Loucy (cell line): ENCODE data around the gene ALDH7A1.
"Not testable (repeated sequence)": the region's sequence is repeated elsewhere in the genome, so short reads cannot be mapped to it uniquely, and the experiment has no call there.

ENCODE experiments used
- H2AFZ ChIP-seq: fragments of 200-600 bp; sonication (generic); 2 replicates; pipeline ENCODE4 v1.6.0; 2016; ENCODE audit warnings: antibody characterized with exemption, mild to moderate bottlenecking, low read length, moderate library complexity
- H3F3A ChIP-seq: fragments of 200-600 bp; 2 replicates; pipeline ENCODE4 v1.6.0; 2016; ENCODE audit warnings: antibody characterized with exemption, low read depth, mild to moderate bottlenecking
- H3K27me3 ChIP-seq: fragments of 200-600 bp; sonication (generic); 2 replicates; pipeline ENCODE4 v1.6.1; 2014; ENCODE audit warnings: low read length, mild to moderate bottlenecking; ENCODE audit not compliant: insufficient read depth, poor library complexity, severe bottlenecking
- H3K36me3 ChIP-seq: fragments of 200-600 bp; sonication (generic); 2 replicates; pipeline ENCODE4 v1.6.1; 2016; ENCODE audit warnings: low read length; ENCODE audit not compliant: insufficient read depth
- H3K4me1 ChIP-seq: fragments of 200-600 bp; sonication (generic); 2 replicates; pipeline ENCODE4 v1.5.1; 2014; ENCODE audit warnings: low read length, mild to moderate bottlenecking; ENCODE audit not compliant: insufficient read depth, poor library complexity, severe bottlenecking
- H3K4me2 ChIP-seq: fragments of 200-600 bp; sonication (generic); 2 replicates; pipeline ENCODE4 v1.6.0; 2014; ENCODE audit warnings: antibody characterized with exemption, low read length, low read depth, mild to moderate bottlenecking; ENCODE audit not compliant: poor library complexity, severe bottlenecking
- H3K4me3 ChIP-seq: fragments of 200-600 bp; sonication (generic); 2 replicates; pipeline ENCODE4 v1.5.1; 2014; ENCODE audit warnings: low read length, mild to moderate bottlenecking, mixed read lengths; ENCODE audit not compliant: poor library complexity, severe bottlenecking
- H3K79me2 ChIP-seq: fragments of 200-600 bp; sonication (generic); 2 replicates; pipeline ENCODE4 v1.6.1; 2014; ENCODE audit warnings: low read length; ENCODE audit not compliant: insufficient read depth
- H3K9ac ChIP-seq: fragments of 200-600 bp; sonication (generic); 2 replicates; pipeline ENCODE4 v1.6.0; 2014; ENCODE audit warnings: mild to moderate bottlenecking, low read depth, low read length, moderate library complexity; ENCODE audit not compliant: poor library complexity, severe bottlenecking
- H3K9me2 ChIP-seq: fragments of 200-600 bp; sonication (generic); replicated peaks from 2 replicates; pipeline ENCODE4 v1.6.1; 2016; ENCODE audit warnings: low read depth, low read length, mixed read lengths
- H3K9me3 ChIP-seq: fragments of 200-600 bp; sonication (generic); 2 replicates; pipeline ENCODE4 v1.6.1; 2014; ENCODE audit warnings: mild to moderate bottlenecking, antibody characterized with exemption, low read length, low read depth; ENCODE audit not compliant: insufficient read depth
- H4K20me1 ChIP-seq: fragments of 200-600 bp; sonication (generic); 2 replicates; pipeline ENCODE4 v1.6.0; 2014; ENCODE audit warnings: antibody characterized with exemption, low read length, mild to moderate bottlenecking; ENCODE audit not compliant: insufficient read depth, poor library complexity, severe bottlenecking
- CTCF ChIP-seq: fragments of 200-600 bp; sonication (generic); conservative IDR thresholded peaks from 2 replicates; pipeline ENCODE4 v1.5.1; 2014; ENCODE audit warnings: mild to moderate bottlenecking, antibody characterized with exemption, low read length
- EZH2phosphoT487 ChIP-seq: fragments of 200-600 bp; IDR thresholded peaks from 2 replicates; pipeline ENCODE4 v1.6.1; 2018; ENCODE audit warnings: antibody characterized with exemption, mild to moderate bottlenecking, moderate library complexity, borderline replicate concordance

The ALDH7A1 gene

GRCh38 chr5:126521130-126521529 lies 73.9 kb downstream of the ALDH7A1 start:
- Histone ChIP-seq H3K79me2 (no peaks in the 10 kb centered on the region), H3K4me3 (no peak overlapping the region), H3K9ac (no peak overlapping the region), H4K20me1 (no peaks in the 10 kb centered on the region), H3K4me2 (no peak overlapping the region), H3K36me3 (no peaks in the 10 kb centered on the region), H3F3A (no peaks in the 10 kb centered on the region), H3K27me3 (no peaks in the 10 kb centered on the region), H3K9me3 (no peaks in the 10 kb centered on the region), H3K4me1 (no peaks in the 10 kb centered on the region), H3K9me2 (no peaks in the 10 kb centered on the region), H2AFZ (no peak overlapping the region)
- TF ChIP-seq EZH2phosphoT487, result no peak
- no peak for TF ChIP-seq CTCF

- Histone ChIP-seq H3K36me3 (no peaks in the 10 kb centered on the region), H3K4me2 (no peak overlapping the region), H3K9me3 (no peaks in the 10 kb centered on the region), H3K9ac (no peak overlapping the region), H3K79me2 (no peaks in the 10 kb centered on the region), H3K4me1 (no peaks in the 10 kb centered on the region), H2AFZ (no peak overlapping the region), H3F3A (no peaks in the 10 kb centered on the region), H3K27me3 (no peaks in the 10 kb centered on the region), H3K4me3 (no peak overlapping the region), H3K9me2 (no peaks in the 10 kb centered on the region), H4K20me1 (no peaks in the 10 kb centered on the region)
- no peak for TF ChIP-seq CTCF
- no peak for TF ChIP-seq EZH2phosphoT487
Observed at GRCh38 chr5:126520593-126520953, 74.4 kb downstream of the ALDH7A1 start.

- no peak overlapping the region for H3K4me2 ChIP-seq
- no peaks in the 10 kb centered on the region for H3K79me2 ChIP-seq
- H2AFZ ChIP-seq, result no peak overlapping the region
- H3K9ac ChIP-seq, result no peak overlapping the region
- no peaks in the 10 kb centered on the region for H3K36me3 ChIP-seq
- no peaks in the 10 kb centered on the region for H4K20me1 ChIP-seq
- no peaks in the 10 kb centered on the region for H3K4me1 ChIP-seq
- H3K4me3 ChIP-seq, result no peak overlapping the region
- TF ChIP-seq CTCF (no peak), EZH2phosphoT487 (no peak)
- H3K9me2 ChIP-seq, result no peaks in the 10 kb centered on the region
- H3K9me3 ChIP-seq, result no peaks in the 10 kb centered on the region
- H3K27me3 ChIP-seq, result no peaks in the 10 kb centered on the region
- H3F3A ChIP-seq, result no peaks in the 10 kb centered on the region
Observed at GRCh38 chr5:126519637-126520592, 75.1 kb downstream of the ALDH7A1 start.

GRCh38 chr5:126519223-126519622 lies 75.8 kb downstream of the ALDH7A1 start:
- not testable (repeated sequence) for H3F3A ChIP-seq, H3K79me2 ChIP-seq, H4K20me1 ChIP-seq, H3K36me3 ChIP-seq, H3K4me1 ChIP-seq, H3K27me3 ChIP-seq, H2AFZ ChIP-seq, H3K4me3 ChIP-seq, H3K9me3 ChIP-seq, H3K9me2 ChIP-seq, H3K9ac ChIP-seq, H3K4me2 ChIP-seq
